Measurements from ENCODE around the gene AHCYL1. TPM values are rescaled to one million over a fixed set of nuclear protein-coding genes. Genes with fewer than 3 reads are reported as not detected.
A peak's percentile ranks its signal among the peaks of the same experiment; 100 is the strongest.

Gene AHCYL1
- total and polyA plus RNA-seq, 2 donors (not counting 1 experiment from before 2014, with no cell fraction given): 24.3 to 51.4 TPM

DNA sequence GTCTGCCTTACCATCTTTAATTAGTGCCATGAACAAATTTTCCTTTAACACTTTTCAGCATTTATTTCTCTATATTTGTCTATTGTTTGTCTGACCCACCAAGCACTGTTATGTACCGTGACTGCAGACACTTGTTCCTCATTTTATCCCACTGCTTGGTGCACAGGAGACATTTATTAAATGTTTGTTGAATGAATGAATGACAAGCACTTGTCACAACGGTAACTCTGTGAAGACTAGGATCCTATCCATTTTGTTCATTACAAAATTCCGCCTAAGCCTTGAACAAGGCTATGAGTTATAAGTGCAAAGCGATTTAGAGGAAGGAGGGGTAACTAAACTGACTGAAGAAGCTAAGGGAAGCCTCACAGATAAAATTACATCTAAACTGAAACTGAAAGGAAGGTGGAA lies 49.5 kb downstream of the AHCYL1 start:
- ATAC-seq (ENCODE audit: low read depth) (no peak), DNase-seq (no peak)
- intact Hi-C loops (cut with micrococcal nuclease): loop anchor here (1.0 to 5.0 kb wide), 6 partner anchors 23 to 928 kb away; partner anchors contain the start of genes AHCYL1, GNAI3, LAMTOR5 and LRIF1
- Histone ChIP-seq H3K4me2 (replicated peaks; ENCODE audit: low read depth, low read length, poor library complexity, severe bottlenecking) (peak overlapping the region; percentile 94), H3K79me2 (ENCODE audit: control insufficient read depth, insufficient read depth, low read length) (peaks cover 27% of the 10 kb centered on the region), H4K20me1 (ENCODE audit: control insufficient read depth, insufficient read depth, low read length, poor library complexity, severe bottlenecking) (no peaks in the 10 kb centered on the region), H3K27me3 (replicated peaks in 1 of 4; ENCODE audit: control extremely low read depth in 1 of 4, control insufficient read depth in 3 of 4, insufficient read depth in 4 of 4, low read length in 3 of 4) (no peaks in the 10 kb centered on the region), H3K36me3 (replicated peaks in 1 of 2; ENCODE audit: control extremely low read depth in 1 of 2, control insufficient read depth in 1 of 2, extremely low read depth in 1 of 2, insufficient read depth in 2 of 2, low read length in 1 of 2) (peaks cover 1 to 19% of the 10 kb centered on the region in 2 experiments), H2AFZ (ENCODE audit: insufficient read depth, low read depth, low read length, poor library complexity, severe bottlenecking) (peak overlapping the region; percentile 98), H3K27ac (ENCODE audit: low read length in 2 of 2) (peak overlapping the region; percentile 76 to 95), H3K9me3 (ENCODE audit: control extremely low read depth in 1 of 3, control insufficient read depth in 2 of 3, insufficient read depth in 1 of 3, low read length in 2 of 3) (no peaks in the 10 kb centered on the region), H3K9ac (ENCODE audit: low read length) (peak overlapping the region; percentile 99), H3K4me1 (ENCODE audit: control insufficient read depth in 2 of 2, insufficient read depth in 2 of 2, low read length in 2 of 2) (peaks cover 25 to 31% of the 10 kb centered on the region in 2 donors), H3K4me3 (ENCODE audit: control extremely low read depth in 1 of 5, extremely low read depth in 1 of 5, insufficient read depth in 1 of 5, low read depth in 2 of 5, low read length in 4 of 5) (peak overlapping the region; percentile 28 to 99 (median 93))
- H3K4me1 Mint-ChIP-seq: peaks cover 45% of the 10 kb centered on the region
- ChIA-PET CTCF (interaction anchor here (1.0 to 9.6 kb wide), 13 partner anchors 10 to 486 kb away, joined by 3 to 67 read pairs (median 6); partner anchors contain the start of genes AHCYL1, GNAI3 and RBM15), POLR2A (interaction anchor here (0.7 to 1.8 kb wide), 8 partner anchors 11 to 486 kb away, joined by 3 to 26 read pairs (median 4); partner anchors contain the start of gene RBM15)
- H3K27ac Mint-ChIP-seq: peak overlapping the region; percentile 93
- H3K4me3 Mint-ChIP-seq: peak overlapping the region; percentile 97
- H3K9me3 Mint-ChIP-seq (ENCODE audit: insufficient read depth): no peaks in the 10 kb centered on the region
- no peak for TF ChIP-seq EZH2 (IDR thresholded peaks at IDR 0.05; ENCODE audit: borderline replicate concordance, insufficient read depth, low read depth, low read length, poor library complexity, severe bottlenecking)
- TF ChIP-seq, protein P1, sequence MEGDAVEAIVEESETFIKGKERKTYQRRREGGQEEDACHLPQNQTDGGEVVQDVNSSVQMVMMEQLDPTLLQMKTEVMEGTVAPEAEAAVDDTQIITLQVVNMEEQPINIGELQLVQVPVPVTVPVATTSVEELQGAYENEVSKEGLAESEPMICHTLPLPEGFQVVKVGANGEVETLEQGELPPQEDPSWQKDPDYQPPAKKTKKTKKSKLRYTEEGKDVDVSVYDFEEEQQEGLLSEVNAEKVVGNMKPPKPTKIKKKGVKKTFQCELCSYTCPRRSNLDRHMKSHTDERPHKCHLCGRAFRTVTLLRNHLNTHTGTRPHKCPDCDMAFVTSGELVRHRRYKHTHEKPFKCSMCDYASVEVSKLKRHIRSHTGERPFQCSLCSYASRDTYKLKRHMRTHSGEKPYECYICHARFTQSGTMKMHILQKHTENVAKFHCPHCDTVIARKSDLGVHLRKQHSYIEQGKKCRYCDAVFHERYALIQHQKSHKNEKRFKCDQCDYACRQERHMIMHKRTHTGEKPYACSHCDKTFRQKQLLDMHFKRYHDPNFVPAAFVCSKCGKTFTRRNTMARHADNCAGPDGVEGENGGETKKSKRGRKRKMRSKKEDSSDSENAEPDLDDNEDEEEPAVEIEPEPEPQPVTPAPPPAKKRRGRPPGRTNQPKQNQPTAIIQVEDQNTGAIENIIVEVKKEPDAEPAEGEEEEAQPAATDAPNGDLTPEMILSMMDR (IDR thresholded peaks at IDR 0.05): no peak
- no CpG with 5 or more reads among the region's 4 CpGs for WGBS (ENCODE audit: insufficient coverage)
- H3K27me3 Mint-ChIP-seq: no peaks in the 10 kb centered on the region

Data from B cell (primary cell).